ENCODE data around the gene SRSF4. TPM values are rescaled to one million over a fixed set of nuclear protein-coding genes. Genes with fewer than 3 reads are reported as not detected.
"Not testable (repeated sequence)": the region's sequence is repeated elsewhere in the genome, so short reads cannot be mapped to it uniquely, and the experiment has no call there.

SRSF4 gene
- polyA plus RNA-seq, 3 donors from 2014 or later, result 49.5 to 110 (median 62.4) TPM

DNA sequence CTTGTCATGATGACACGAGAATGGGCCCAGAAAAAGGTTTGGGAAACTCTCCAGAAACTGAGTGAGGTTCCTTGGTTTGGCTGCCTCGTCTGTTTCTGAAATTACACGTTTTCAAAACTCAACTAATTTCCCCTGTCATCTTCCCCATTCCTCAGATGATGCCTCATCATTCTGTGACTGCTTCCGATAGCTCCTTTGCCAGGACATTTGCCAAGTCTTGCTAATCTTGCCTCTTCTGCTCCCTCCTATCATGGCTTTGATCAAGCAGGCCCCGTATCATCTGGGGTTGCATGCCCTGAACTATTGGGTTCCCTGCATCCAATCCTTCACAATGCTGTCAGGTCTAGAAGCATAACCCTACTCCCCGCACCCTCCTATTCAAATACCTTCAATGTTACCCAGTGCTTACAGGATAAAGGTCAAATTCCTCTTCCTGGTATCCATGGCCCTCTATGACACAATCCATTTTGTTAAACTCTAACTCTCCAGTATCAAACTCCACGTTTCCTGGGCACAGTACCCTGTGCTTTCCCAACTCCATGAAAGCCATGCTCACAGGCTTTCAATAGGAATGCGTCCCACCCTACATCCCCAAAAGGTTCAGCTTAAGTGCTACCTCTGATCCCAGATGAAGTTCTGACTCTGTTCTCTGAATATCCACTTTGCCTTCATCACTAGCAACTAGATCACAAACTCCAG lies 35.8 kb downstream of the SRSF4 start:
- Mint-ChIP-seq H3K4me1 (no peaks in the 10 kb centered on the region), H3K9me3 (no peaks in the 10 kb centered on the region), H3K27me3 (ENCODE audit: low read depth in 3 of 3) (peaks cover 0 to 4% (median 3%) of the 10 kb centered on the region in 3 donors), H3K27ac (peak overlapping the region in 5 of 6 donors; percentile 7 to 42 (median 27)), H3K4me3 (no peak overlapping the region), H3K36me3 (peaks cover 33 to 56% (median 33%) of the 10 kb centered on the region in 3 donors)
- no peak for DNase-seq

DNA sequence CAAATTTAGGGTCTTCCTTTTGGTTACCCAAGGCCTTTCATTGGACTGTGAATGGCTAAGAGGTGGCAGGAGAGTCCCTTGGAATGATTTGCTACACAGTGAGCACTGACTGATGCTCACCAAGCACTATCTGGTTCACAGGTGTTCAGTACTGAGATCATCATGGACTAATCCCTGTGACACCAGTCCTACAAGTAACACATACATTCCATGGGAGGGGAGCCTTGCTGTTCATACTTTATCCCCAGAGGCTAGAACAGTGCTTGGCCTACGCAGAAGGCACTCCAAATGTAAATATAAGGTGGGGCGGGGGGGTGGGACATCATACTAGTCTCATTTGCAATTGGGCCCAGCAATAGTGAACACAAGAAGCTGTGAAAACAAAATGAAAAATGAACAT lies 37.5 kb downstream of the SRSF4 start:
- H3K36me3 Mint-ChIP-seq, result peaks cover 26 to 41% (median 29%) of the 10 kb centered on the region in 3 donors
- DNase-seq, result no peak

DNA sequence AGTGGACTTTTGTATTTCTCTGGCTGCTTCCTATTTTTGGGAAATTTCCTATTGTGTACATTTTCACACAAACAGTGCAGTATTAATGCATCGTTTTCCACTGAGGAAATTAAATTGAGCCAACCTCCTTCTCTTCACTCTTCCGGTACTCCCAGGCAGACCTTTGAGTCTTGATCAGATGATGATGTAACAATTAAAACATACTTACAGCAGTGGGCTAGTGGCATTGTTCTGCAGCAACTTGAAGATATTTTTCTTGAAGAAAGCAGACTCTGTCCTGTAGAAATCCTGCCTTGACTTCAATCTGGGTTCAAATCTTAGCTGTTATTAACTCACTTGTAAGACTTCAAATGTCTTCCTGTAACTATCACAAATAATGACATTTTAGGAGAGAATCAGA lies 39.0 kb downstream of the SRSF4 start:
- DNase-seq, result no peak
- H3K36me3 Mint-ChIP-seq, result peaks cover 16 to 26% (median 23%) of the 10 kb centered on the region in 3 donors
- H3K4me3 Mint-ChIP-seq, result no peak overlapping the region
- no peaks in the 10 kb centered on the region for H3K9me3 Mint-ChIP-seq
- no peaks in the 10 kb centered on the region for H3K4me1 Mint-ChIP-seq
- H3K27me3 Mint-ChIP-seq (ENCODE audit: low read depth in 3 of 3), result peaks cover 0 to 2% (median 0%) of the 10 kb centered on the region in 3 donors
- peak overlapping the region in 1 of 6 donors; percentile 11 for H3K27ac Mint-ChIP-seq

More for the DNA sequence above, 37.5 kb downstream of the SRSF4 start:
- H3K4me1 Mint-ChIP-seq, result no peaks in the 10 kb centered on the region
- H3K27ac Mint-ChIP-seq, result no peak overlapping the region
- no peak overlapping the region for H3K4me3 Mint-ChIP-seq
- H3K9me3 Mint-ChIP-seq, result no peaks in the 10 kb centered on the region
- peaks cover 0 to 4% (median 3%) of the 10 kb centered on the region in 3 donors for H3K27me3 Mint-ChIP-seq (ENCODE audit: low read depth in 3 of 3)

DNA sequence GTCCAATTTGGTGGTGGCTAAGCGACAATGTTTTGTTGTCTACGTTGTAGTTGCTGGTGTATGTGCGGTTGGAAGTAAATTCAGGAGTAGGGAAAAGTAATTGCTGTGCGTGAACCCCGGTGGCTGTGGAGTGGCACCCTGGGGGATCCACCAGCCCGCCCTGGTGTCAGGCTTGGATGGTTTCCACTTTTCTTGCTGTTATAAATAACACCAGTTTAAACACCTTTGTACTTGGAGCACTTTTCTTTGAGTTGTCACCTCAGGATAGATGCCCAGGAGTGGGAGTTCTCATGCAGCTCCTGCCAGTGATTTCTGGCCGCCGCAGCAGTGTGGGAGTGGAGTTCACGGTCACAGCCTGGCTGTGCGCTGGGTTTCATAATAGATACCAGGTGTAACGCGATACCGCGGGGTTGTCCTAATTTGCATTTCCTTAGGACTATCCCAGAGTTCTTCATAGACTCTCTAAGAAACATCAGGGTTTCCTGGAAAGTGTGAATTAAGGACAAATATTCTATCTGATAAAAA lies 45.2 kb downstream of the SRSF4 start:
- no peaks in the 10 kb centered on the region for H3K9me3 Mint-ChIP-seq
- H3K4me3 Mint-ChIP-seq, result no peak overlapping the region
- H3K27ac Mint-ChIP-seq, result no peak overlapping the region
- DNase-seq, result no peak
- H3K27me3 Mint-ChIP-seq (ENCODE audit: low read depth in 3 of 3), result peaks cover 0 to 4% (median 2%) of the 10 kb centered on the region in 3 donors
- H3K4me1 Mint-ChIP-seq, result no peaks in the 10 kb centered on the region
- no peaks in the 10 kb centered on the region for H3K36me3 Mint-ChIP-seq

DNA sequence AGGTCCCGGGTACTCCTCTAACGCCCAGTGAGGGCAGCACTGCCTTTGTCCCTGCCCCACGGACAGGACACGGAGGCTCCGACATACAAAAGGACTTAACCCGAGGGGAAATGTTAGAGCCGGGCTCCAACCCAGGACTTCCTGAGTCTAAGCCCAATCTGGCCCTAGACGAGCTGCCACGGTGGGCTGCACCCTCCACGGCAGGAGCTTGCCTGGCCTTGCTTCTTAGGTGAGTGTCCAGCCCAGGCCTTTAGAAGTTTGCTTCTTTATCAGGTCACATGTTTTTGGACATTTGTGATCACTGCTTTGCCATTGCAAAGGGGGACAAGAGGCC lies 47.0 kb downstream of the SRSF4 start:
- Mint-ChIP-seq H3K27me3 (ENCODE audit: low read depth in 3 of 3) (peaks cover 0 to 6% (median 5%) of the 10 kb centered on the region in 3 donors), H3K36me3 (no peaks in the 10 kb centered on the region), H3K4me3 (peak overlapping the region in 1 of 5 donors; percentile 64), H3K4me1 (no peaks in the 10 kb centered on the region), H3K9me3 (no peaks in the 10 kb centered on the region), H3K27ac (no peak overlapping the region)
- DNase-seq, result no peak

DNA sequence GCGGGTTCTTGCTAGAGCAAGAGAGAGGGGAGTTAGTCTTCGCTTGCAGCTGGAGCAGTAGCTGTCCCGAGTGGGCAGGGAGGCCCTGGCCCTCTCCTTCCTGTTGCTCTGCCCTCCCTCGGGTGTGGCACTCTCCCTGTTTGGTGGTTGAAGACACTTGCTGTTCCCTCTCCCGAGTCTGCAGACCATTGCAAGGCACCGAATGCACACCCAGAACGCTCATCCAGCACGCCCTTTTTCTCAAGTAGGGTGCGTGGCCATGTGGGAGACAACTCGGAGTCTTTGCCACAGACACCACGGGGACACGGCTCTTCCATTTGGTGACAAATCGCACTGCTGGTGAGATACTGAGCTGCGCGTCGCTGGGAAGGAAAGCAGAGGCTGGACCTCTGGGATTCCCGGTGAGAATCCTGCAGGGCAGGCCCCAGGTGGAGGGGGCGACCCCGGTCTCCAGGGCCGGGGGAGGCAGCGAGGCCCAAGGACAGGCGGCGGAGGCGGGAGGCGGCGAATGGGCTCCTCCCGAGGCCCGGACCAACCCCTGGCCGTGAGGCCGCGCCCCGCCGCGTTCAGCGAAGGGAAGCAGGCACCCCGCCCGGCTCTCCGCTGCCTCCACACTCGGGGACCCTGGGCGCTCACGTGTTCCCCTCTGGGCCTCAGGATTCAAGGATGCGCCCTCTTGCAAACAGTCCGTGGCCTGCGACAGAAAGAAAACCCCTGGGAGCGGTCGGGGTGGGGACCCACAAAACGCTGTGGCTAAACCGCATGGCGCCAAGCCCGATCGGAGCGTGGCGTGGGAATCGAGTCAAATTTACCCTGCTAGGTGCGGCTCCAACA lies 47.6 kb downstream of the SRSF4 start:
- Mint-ChIP-seq H3K4me3 (peak overlapping the region in 2 of 5 donors; percentile 48 to 64), H3K9me3 (no peaks in the 10 kb centered on the region), H3K27ac (no peak overlapping the region), H3K36me3 (no peaks in the 10 kb centered on the region), H3K4me1 (no peaks in the 10 kb centered on the region), H3K27me3 (ENCODE audit: low read depth in 3 of 3) (peaks cover 0 to 6% (median 5%) of the 10 kb centered on the region in 3 donors)
- DNase-seq, result no peak

DNA sequence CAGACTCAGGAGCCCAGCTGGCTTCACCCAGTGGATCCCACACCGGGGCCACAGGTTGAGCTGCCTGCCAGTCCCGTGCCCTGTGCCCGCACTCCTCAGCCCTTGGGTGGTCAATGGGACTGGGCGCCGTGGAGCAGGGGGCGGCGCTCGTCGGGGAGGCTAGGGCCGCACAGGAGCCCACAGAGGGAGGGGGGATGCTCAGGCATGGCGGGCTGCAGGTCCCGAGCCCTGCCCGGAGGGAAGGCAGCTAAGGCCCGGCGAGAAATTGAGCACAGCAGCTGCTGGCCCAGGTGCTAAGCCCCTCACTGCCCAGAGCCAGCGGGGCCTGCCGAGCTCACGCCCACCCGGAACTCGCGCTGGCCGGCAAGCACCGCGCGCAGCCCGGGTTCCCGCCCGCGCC lies 50.6 kb downstream of the SRSF4 start:
- H3K27me3 Mint-ChIP-seq (ENCODE audit: low read depth in 3 of 3); H3K4me3 Mint-ChIP-seq; DNase-seq; H3K36me3 Mint-ChIP-seq; H3K27ac Mint-ChIP-seq; H3K9me3 Mint-ChIP-seq; H3K4me1 Mint-ChIP-seq: not testable (repeated sequence)

DNA sequence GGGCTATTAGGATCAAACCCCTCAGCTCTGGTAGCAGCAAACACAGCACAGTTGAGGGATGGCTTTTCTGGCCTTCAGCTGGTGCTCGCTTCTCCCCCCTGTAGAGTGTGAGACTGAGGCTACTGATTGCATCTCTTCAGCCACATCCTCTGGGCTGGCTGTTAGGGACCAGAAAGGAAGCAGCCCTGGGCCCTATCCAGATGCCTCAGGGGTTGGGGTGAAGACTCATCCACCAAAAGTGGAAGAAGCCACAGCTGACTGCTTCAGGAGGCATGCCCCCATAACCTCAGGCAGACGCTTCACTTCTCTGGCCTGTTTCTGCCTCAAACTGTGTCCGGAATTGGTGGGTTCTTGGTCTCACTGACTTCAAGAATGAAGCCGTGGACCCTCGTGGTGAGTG lies 51.8 kb downstream of the SRSF4 start:
- DNase-seq, result no peak
- Mint-ChIP-seq H3K4me1 (peaks cover 6 to 7% of the 10 kb centered on the region in 2 donors), H3K27me3 (ENCODE audit: low read depth in 3 of 3) (peaks cover 5 to 8% (median 8%) of the 10 kb centered on the region in 3 donors), H3K36me3 (no peaks in the 10 kb centered on the region), H3K9me3 (no peaks in the 10 kb centered on the region), H3K4me3 (no peak overlapping the region), H3K27ac (no peak overlapping the region)

DNA sequence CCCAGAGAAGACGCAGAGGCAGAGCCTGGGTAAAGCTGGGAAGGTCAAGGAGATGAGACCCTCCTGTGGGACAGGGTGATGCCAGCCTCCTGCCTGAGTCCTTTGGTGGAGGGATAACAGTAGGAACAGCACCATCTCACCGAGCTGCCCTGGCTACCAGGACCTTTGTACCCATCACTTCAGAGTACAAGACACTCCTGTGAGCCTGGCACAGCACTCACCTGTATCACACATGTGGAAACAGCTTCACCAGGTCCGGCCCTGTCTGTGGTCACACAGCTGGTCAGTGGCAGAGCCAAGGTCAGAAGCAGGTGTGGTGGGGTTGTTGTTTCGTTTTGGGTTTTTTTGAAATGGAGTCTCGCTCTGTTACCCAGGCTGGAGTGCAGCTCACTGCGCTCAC lies 53.0 kb downstream of the SRSF4 start:
- Mint-ChIP-seq H3K27me3 (ENCODE audit: low read depth in 3 of 3) (peaks cover 5 to 8% (median 8%) of the 10 kb centered on the region in 3 donors), H3K4me1 (peaks cover 6 to 7% of the 10 kb centered on the region in 2 donors), H3K4me3 (no peak overlapping the region), H3K9me3 (no peaks in the 10 kb centered on the region), H3K36me3 (no peaks in the 10 kb centered on the region), H3K27ac (no peak overlapping the region)
- no peak for DNase-seq

DNA sequence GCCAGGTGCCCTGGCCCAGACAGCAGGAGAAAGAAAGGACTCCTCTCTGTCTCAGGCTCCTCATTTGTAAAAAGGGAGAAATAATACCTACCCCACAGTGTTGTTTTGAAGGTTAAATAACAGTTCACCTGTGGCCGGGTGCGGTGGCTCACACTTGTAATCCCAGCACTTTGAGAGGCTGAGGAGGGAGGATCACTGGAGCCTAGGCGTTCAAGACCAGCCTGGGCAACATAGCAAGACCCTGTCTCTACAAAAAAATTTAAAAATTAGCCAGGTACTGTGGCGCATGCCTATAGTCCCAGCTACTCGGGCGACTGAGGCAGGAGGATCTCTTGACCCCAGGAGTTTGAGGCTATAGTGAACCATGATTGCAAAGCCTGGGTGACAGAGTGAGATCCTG lies 55.5 kb downstream of the SRSF4 start:
- peak overlapping the region; percentile 83 to 86 (median 84) for H3K4me3 Mint-ChIP-seq
- no peak for DNase-seq
- H3K9me3 Mint-ChIP-seq, result no peaks in the 10 kb centered on the region
- peaks cover 8 to 14% (median 8%) of the 10 kb centered on the region in 3 donors for H3K27me3 Mint-ChIP-seq (ENCODE audit: low read depth in 3 of 3)
- no peak overlapping the region for H3K27ac Mint-ChIP-seq
- H3K4me1 Mint-ChIP-seq, result peaks cover 10 to 13% of the 10 kb centered on the region in 2 donors
- H3K36me3 Mint-ChIP-seq, result no peaks in the 10 kb centered on the region

DNA sequence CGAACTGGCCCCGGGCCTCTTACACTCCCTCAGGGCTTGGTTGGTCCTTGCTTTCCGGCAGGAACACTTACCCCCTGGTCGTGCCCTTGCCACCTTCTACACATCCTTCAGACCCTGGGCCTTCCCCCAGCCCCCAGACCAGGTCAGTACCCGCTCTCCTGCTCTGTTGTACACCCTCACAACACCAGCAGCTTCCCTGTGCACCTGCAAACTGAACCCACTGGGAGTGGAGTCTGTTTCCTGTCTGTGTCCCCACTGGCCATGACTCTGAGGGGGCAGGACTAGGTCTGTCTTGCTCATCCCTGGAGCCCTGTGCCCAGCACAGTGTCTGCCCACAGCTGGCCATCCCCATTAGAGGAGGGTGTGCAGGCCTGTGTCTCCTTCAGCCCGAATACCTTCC lies 55.9 kb downstream of the SRSF4 start:
- no peaks in the 10 kb centered on the region for H3K36me3 Mint-ChIP-seq
- H3K27me3 Mint-ChIP-seq (ENCODE audit: low read depth in 3 of 3), result peaks cover 9 to 14% (median 10%) of the 10 kb centered on the region in 3 donors
- H3K4me3 Mint-ChIP-seq, result peak overlapping the region; percentile 83 to 86 (median 84)
- DNase-seq, result no peak
- H3K4me1 Mint-ChIP-seq, result peaks cover 10 to 13% of the 10 kb centered on the region in 2 donors
- peak overlapping the region in 1 of 6 donors; percentile 69 for H3K27ac Mint-ChIP-seq
- no peaks in the 10 kb centered on the region for H3K9me3 Mint-ChIP-seq

DNA sequence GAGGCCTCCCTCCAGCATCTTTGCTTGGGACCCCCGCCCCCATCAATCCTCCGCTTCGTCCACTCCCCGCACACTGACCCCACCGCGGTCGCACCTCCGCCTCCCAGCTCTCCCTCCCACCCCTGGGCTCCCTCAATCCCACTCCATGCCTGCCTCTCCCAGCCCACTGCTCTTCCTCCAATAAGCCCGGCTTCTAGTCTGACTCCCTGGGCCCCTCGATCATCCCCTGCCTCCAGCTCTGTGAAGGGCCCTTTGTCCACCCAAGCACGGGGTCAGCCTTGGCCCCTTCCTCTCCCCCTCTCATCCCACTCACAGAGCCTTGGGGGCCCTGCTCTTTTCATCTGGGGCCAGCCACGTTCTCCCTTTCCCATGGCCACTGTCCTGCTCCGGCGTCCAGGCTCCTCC lies 56.5 kb downstream of the SRSF4 start:
- peaks cover 13 to 15% (median 14%) of the 10 kb centered on the region in 3 donors for H3K27me3 Mint-ChIP-seq (ENCODE audit: low read depth in 3 of 3)
- no peaks in the 10 kb centered on the region for H3K9me3 Mint-ChIP-seq
- no peak for DNase-seq
- H3K4me1 Mint-ChIP-seq, result peaks cover 12 to 13% of the 10 kb centered on the region in 2 donors
- peak overlapping the region in 1 of 6 donors; percentile 69 for H3K27ac Mint-ChIP-seq
- H3K36me3 Mint-ChIP-seq, result no peaks in the 10 kb centered on the region
- H3K4me3 Mint-ChIP-seq, result peak overlapping the region; percentile 83 to 86 (median 84)

DNA sequence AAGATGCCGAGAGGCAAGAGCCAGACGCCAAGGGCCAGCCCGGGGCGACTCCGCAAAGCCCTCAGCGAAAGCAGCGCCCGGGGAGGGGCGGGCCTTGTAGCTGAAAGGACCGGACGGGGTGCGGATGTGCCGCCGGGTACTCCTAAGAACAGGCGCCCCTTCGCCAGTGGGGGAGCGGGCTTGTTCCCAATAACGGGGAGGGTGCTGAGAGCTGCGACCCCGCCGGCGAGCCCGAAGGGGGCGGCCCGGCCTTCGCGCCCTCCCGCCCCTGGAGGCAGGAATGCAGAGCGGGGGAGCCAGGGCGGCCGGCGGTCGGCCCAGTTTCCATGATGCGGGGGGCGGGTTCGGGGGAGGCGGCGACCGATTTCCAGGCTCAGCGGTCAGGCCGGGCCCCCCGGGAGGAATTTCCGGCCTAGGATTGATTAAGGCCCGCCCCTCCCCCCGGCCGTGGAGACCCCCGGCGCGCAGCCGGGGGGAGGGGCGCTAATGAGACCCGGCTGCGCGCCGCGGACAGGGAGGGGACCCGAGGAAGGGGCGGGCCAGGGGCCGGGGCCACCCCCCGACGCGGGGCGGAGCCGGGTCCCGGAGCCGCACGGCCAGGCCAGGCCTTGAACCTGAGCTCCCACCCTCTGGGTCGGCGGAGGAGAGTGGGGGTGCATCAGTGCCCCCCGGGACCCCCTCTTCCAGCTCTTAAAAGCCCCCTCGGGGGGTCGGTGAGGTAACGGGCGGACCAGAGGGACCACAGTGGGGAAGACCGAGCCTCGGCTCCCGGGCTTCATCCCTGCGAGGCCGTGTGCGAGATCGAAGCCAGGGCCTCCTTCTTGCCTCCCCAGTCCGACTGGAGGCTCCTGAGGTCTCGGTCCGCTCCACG lies 57.1 kb downstream of the SRSF4 start:
- no peak overlapping the region for H3K27ac Mint-ChIP-seq
- peak; percentile 55 to 63 (median 55) for DNase-seq
- peak overlapping the region; percentile 78 to 86 (median 84) for H3K4me3 Mint-ChIP-seq
- H3K27me3 Mint-ChIP-seq (ENCODE audit: low read depth in 3 of 3), result peaks cover 12 to 19% (median 14%) of the 10 kb centered on the region in 3 donors
- peaks cover 12 to 13% of the 10 kb centered on the region in 2 donors for H3K4me1 Mint-ChIP-seq
- H3K9me3 Mint-ChIP-seq, result no peaks in the 10 kb centered on the region
- H3K36me3 Mint-ChIP-seq, result peaks cover 3 to 5% (median 5%) of the 10 kb centered on the region in 3 donors
